ENCODE data around the gene TMED5.

TMED5 gene

GRCh38 chr1:93124556-93125355 is 55.5 kb downstream of the TMED5 start:
- Histone ChIP-seq H3K27ac (ENCODE audit: low read depth, low read length, poor library complexity, severe bottlenecking) (no peak overlapping the region), H2AFZ (ENCODE audit: low read length) (no peak overlapping the region), H3K4me3 (ENCODE audit: low read depth, low read length, poor library complexity, severe bottlenecking) (no peak overlapping the region), H3K4me1 (ENCODE audit: insufficient read depth, low read length, severe bottlenecking) (no peaks in the 10 kb centered on the region), H3K9ac (ENCODE audit: low read length) (no peak overlapping the region), H3K36me3 (ENCODE audit: insufficient read depth, low read length) (peaks cover 86% of the 10 kb centered on the region), H3F3A (ENCODE audit: insufficient read depth, low read length) (no peaks in the 10 kb centered on the region), H3K9me3 (ENCODE audit: low read length) (no peaks in the 10 kb centered on the region), H3K27me3 (ENCODE audit: insufficient read depth, low read length) (no peaks in the 10 kb centered on the region), H3K4me2 (ENCODE audit: low read length) (no peak overlapping the region), H3K79me2 (ENCODE audit: insufficient read depth, low read length) (0 out of 2 replicates have a peak, but pooled peaks cover 7% of the 10 kb centered on the region), H3K9me2 (ENCODE audit: low read depth, low read length) (no peaks in the 10 kb centered on the region), H4K20me1 (ENCODE audit: insufficient read depth, low read length) (no peaks in the 10 kb centered on the region)
- TF ChIP-seq, protein P1, sequence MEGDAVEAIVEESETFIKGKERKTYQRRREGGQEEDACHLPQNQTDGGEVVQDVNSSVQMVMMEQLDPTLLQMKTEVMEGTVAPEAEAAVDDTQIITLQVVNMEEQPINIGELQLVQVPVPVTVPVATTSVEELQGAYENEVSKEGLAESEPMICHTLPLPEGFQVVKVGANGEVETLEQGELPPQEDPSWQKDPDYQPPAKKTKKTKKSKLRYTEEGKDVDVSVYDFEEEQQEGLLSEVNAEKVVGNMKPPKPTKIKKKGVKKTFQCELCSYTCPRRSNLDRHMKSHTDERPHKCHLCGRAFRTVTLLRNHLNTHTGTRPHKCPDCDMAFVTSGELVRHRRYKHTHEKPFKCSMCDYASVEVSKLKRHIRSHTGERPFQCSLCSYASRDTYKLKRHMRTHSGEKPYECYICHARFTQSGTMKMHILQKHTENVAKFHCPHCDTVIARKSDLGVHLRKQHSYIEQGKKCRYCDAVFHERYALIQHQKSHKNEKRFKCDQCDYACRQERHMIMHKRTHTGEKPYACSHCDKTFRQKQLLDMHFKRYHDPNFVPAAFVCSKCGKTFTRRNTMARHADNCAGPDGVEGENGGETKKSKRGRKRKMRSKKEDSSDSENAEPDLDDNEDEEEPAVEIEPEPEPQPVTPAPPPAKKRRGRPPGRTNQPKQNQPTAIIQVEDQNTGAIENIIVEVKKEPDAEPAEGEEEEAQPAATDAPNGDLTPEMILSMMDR (IDR thresholded peaks at IDR 0.05; ENCODE audit: low read length): no peak
- TF ChIP-seq EZH2 (IDR thresholded peaks at IDR 0.05; ENCODE audit: borderline replicate concordance, low read length): no peak

DNA sequence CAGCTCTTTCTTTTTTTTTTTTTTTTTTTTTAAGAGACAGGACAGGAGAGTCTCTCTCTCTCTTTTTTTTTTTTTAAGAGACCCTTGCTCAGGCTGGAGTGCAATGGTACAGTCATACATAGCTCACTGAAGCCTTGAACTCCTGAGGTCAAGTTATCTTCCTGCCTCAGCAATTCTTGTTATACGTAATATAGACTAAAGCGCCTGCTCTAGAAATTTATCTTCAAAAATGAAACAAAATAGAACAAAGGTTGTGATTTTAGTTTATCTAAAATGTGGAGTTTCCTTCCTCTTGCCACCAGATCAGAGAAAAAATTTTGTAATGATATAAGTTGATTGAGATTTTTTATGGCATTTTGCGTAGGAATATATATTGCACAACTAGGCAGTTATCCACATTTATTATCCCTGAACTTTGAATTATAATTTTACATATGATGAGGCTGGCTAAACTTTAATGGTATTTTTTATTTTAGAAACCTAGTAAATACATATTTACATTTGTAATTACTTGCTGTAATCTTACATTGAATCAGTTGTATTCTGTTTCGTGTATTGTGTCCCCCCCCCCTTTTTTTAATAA is 56.9 kb downstream of the TMED5 start:
- H3K27ac ChIP-seq (ENCODE audit: low read depth, low read length, poor library complexity, severe bottlenecking): no peak overlapping the region
- no peaks in the 10 kb centered on the region for H4K20me1 ChIP-seq (ENCODE audit: insufficient read depth, low read length)
- H3K9me2 ChIP-seq (ENCODE audit: low read depth, low read length): no peaks in the 10 kb centered on the region
- no peaks in the 10 kb centered on the region for H3K4me1 ChIP-seq (ENCODE audit: insufficient read depth, low read length, severe bottlenecking)
- H3K36me3 ChIP-seq (ENCODE audit: insufficient read depth, low read length): peaks cover 86% of the 10 kb centered on the region
- no peak overlapping the region for H3K4me2 ChIP-seq (ENCODE audit: low read length)
- no peak overlapping the region for H3K9ac ChIP-seq (ENCODE audit: low read length)
- H2AFZ ChIP-seq (ENCODE audit: low read length): no peak overlapping the region
- no peak for TF ChIP-seq EZH2 (IDR thresholded peaks at IDR 0.05; ENCODE audit: borderline replicate concordance, low read length)
- TF ChIP-seq, protein P1 (IDR thresholded peaks at IDR 0.05; ENCODE audit: low read length): no peak
- H3K79me2 ChIP-seq (ENCODE audit: insufficient read depth, low read length): 0 out of 2 replicates have a peak, but pooled peaks cover 7% of the 10 kb centered on the region
- no peak overlapping the region for H3K4me3 ChIP-seq (ENCODE audit: low read depth, low read length, poor library complexity, severe bottlenecking)
- H3F3A ChIP-seq (ENCODE audit: insufficient read depth, low read length): no peaks in the 10 kb centered on the region
- H3K27me3 ChIP-seq (ENCODE audit: insufficient read depth, low read length): no peaks in the 10 kb centered on the region
- H3K9me3 ChIP-seq (ENCODE audit: low read length): no peaks in the 10 kb centered on the region

DNA sequence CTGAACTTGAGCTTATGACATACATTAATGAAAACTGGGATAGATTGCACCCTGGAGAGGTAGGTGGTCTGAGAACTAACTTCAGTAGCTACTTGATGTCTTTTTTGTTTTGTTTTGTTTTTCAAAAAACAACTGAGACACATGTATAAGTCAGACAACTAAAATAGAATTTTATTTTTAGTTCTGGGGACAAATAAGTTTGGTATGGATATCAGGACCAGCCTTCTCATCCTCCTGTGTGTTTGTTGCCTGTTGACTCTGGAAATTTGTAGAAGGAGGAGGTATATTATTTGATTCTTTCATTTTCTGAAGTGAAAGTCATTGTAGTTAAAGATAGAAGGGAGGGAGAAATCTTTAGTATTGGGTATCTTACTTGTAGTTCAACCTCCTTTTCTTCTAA is 59.6 kb downstream of the TMED5 start:
- H4K20me1 ChIP-seq (ENCODE audit: insufficient read depth, low read length): no peaks in the 10 kb centered on the region
- H3K9ac ChIP-seq (ENCODE audit: low read length): no peak overlapping the region
- no peaks in the 10 kb centered on the region for H3K4me1 ChIP-seq (ENCODE audit: insufficient read depth, low read length, severe bottlenecking)
- peaks cover 89% of the 10 kb centered on the region for H3K36me3 ChIP-seq (ENCODE audit: insufficient read depth, low read length)
- no peaks in the 10 kb centered on the region for H3F3A ChIP-seq (ENCODE audit: insufficient read depth, low read length)
- no peak overlapping the region for H2AFZ ChIP-seq (ENCODE audit: low read length)
- H3K4me3 ChIP-seq (ENCODE audit: low read depth, low read length, poor library complexity, severe bottlenecking): no peak overlapping the region
- TF ChIP-seq, protein P1 (IDR thresholded peaks at IDR 0.05; ENCODE audit: low read length): no peak
- TF ChIP-seq EZH2 (IDR thresholded peaks at IDR 0.05; ENCODE audit: borderline replicate concordance, low read length): no peak
- H3K4me2 ChIP-seq (ENCODE audit: low read length): no peak overlapping the region
- H3K79me2 ChIP-seq (ENCODE audit: insufficient read depth, low read length): 0 out of 2 replicates have a peak, but pooled peaks cover 7% of the 10 kb centered on the region
- no peaks in the 10 kb centered on the region for H3K9me2 ChIP-seq (ENCODE audit: low read depth, low read length)
- H3K9me3 ChIP-seq (ENCODE audit: low read length): no peaks in the 10 kb centered on the region
- H3K27me3 ChIP-seq (ENCODE audit: insufficient read depth, low read length): no peaks in the 10 kb centered on the region
- H3K27ac ChIP-seq (ENCODE audit: low read depth, low read length, poor library complexity, severe bottlenecking): no peak overlapping the region
